Frontal cortex (tissue), 4 donors: ENCODE data around the gene IL1RAPL2. TPM values are rescaled to one million over a fixed set of nuclear protein-coding genes. Genes with fewer than 3 reads are reported as not detected.
"Not testable (repeated sequence)": the region's sequence is repeated elsewhere in the genome, so short reads cannot be mapped to it uniquely, and the experiment has no call there.

ENCODE experiments used
- DNase-seq, 2 donors: peaks; one replicate each; pipeline ENCODE4 v3.0.0; 2012; ENCODE audit warnings: low spot score in 2 of 2
- FAIRE-seq: peaks from 2 replicates; lab custom pipeline; 2012; peaks lifted over from hg19 to GRCh38; lab: Jason Lieb, UNC
- total RNA-seq: library from RNA; depleted of rRNA; stranded (reverse); fragments of >200 nt; gene quantifications from one replicate; pipeline ENCODE4 v1.2.3, GENCODE V29; 2014
- donor health status: control.
- donor health status: control.
- donor health status: control.

Gene IL1RAPL2
- total RNA-seq, 1 donor from 2014 or later = 8.2 TPM

DNA sequence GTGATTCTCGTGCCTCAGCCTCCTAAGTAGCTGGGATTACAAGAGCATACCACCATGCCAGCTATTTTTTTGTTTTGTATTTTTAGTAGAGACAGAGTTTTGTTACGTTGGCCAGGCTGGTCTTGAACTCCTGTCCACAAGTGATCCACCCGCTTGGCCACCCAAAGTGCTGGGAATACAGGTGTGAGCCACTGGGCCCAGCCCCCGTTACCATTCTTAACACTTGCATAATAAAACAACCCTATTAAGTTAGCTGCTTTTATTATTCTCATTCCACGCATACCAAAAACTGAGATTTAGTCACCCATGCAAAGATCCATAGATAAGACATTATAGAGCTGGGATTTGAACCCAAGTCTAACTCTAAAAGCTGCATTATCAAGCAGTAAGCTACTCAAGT is 660.5 kb downstream of the IL1RAPL2 start:
- FAIRE-seq (no peak), DNase-seq (no peak)

DNA sequence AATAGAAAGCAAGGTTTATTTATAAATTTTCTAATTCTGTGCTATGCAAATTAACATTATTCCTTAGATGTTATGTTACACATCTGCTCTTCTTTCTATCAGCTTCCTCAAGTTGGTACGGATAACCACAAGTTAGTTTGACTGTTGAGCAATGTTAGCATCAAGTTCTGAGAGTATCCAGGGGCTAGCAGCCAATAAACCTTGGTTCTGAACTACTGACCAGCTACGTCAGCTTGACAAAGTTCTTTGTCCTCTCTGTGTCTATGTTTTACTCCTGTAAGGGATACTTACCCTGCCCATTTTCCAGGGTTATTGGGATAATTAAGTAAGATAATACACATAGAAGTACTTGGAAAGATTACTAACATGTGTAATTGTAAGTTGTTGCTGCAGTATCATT is 662.6 kb downstream of the IL1RAPL2 start:
- FAIRE-seq = no peak
- DNase-seq = no peak

DNA sequence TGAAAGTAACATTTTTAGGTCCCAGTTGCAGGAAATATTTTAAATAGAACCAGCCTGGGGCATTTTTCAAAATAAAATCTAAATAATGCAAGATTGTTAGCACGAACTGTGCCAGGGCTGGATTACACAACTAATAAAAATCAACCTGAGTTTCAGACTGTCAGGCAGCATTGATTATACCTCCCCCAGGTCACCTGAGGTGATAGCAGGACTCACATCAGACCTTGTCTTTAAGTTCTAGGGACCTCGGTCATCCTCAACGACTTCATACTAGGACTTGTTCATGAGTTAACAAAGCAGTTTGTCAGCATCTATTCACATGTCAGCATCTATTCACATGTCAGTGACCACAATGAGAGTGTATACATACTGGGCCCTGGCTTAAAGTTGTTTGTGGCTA is 663.1 kb downstream of the IL1RAPL2 start:
- FAIRE-seq = no peak
- DNase-seq = no peak

DNA sequence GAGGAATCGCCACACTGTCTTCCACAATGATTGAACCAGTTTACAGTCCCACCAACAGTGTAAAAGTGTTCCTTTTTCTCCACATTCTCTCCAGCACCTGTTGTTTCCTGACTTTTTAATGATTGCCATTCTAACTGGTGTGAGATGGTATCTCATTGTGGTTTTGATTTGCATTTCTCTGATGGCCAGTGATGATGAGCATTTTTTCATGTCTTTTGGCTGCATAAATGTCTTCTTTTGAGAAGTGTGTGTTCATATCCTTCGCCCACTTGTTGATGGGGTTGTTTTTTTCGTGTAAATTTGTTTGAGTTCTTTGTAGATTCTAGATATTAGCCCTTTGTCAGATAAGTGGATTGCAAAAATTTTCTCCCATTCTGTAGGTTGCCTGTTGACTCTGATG is 671.4 kb downstream of the IL1RAPL2 start:
- not testable (repeated sequence) for DNase-seq, FAIRE-seq

DNA sequence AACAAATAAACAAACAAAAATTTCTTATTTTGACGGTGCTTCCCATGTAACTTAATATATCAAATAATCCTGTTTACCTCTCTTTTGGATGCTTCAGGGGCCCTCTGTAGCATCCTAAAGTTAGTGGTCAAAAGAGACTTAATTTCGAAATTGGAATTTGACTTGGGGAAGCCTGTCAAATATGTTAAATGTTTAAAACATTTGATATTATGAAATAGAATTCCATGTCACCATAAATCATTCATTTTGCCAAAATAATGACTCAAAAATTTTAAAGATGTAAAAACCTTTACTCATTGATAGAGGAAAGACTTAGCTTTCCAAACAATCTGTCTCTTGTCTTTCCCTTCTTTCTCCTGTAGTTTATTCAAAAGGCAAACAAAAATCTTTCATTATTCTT is 675.1 kb downstream of the IL1RAPL2 start:
- no peak for FAIRE-seq
- DNase-seq = no peak

DNA sequence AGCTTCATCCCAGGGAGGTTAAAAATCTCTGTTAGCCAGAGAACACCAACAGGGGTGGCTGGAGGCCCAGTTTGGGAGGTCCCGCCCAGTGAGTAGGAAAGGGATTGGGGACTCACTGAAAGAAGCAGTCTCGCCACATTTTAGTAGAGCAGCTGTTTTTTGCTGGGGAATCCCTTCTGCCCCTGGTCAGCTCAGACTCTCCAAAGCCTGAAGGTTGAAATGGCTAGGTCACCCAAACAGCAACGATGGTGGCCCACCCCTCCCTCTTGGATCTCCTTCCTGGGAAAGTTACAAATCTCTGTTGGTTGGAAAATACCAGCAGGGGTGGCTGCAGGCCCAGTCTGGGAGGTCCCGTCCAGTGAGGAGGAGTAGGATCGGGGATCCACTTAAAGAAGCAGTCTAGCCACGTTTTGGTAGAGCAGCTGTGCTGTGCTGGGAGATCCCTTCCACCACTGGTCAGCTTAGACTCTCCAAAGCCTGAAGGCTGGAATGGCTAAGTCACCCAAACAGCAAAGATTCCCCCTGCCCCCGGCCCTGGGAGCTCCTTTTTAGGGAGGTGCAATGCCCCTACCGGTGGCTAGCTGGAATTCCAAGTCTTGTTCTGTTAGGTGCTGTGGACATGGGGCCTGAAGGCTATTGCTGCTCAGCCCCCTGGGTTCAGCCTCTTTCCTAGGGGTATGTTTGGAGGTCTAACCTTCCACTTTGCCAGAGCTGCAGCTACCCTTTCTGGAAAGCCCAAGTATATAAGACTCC is 694.5 kb downstream of the IL1RAPL2 start:
- DNase-seq = no peak
- FAIRE-seq = no peak

DNA sequence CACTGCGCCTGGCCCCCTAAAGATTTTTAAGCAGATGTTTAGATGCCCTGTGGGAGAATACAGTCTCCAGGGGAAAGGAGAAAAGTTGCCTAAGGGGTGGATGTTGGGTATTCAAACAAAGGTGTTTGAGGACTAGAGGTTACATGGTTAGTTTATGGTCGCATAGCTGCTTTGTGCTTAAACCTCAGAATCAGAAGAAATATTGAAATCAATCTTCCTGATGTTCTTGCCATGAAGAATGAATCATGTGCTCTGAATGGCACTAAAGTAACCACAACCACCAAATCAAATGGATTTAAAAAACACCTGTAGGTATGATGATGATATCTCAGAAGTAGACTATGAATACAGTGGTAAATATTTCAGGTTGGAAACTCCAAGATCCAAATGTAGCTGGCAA is 697.2 kb downstream of the IL1RAPL2 start:
- no peak for DNase-seq
- no peak for FAIRE-seq

DNA sequence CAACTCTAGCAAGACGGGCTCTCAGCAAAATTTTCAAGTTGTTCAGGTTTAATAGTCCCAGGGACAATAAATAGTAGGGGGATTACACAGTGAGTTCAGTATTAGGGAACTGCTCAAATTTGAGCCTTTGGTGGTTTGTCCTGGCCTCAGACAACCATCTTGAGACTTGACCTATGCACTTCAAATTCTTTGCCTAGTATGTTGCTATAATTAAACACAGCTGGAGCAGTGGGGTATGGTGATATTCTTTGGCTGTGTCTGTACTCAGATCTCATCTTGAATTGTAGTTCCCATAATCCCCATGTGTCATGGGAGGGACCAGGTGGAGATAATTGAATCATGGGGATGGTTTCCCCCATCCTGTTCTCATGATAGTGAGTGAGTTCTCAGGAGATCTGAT is 697.8 kb downstream of the IL1RAPL2 start:
- no peak for FAIRE-seq
- DNase-seq = no peak

DNA sequence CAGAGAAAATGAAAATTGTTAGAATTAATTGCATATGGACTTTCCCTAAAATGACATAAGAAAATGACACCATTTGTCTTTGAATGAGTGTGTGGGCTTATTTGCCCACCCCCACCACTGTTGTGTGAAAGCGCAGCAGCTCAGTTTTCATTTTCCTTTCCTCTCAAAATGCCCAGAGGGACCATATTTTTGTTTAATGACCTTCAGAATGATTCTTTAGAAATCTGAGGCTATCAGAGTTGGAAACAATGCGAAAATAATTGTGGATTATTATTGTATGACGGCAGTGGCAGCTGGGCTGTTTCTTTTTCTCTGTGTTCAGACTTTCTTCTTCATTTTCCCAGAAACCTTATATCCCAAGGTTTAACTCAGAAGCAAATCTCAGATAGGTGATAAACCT is 699.1 kb downstream of the IL1RAPL2 start:
- DNase-seq = no peak
- FAIRE-seq = no peak

DNA sequence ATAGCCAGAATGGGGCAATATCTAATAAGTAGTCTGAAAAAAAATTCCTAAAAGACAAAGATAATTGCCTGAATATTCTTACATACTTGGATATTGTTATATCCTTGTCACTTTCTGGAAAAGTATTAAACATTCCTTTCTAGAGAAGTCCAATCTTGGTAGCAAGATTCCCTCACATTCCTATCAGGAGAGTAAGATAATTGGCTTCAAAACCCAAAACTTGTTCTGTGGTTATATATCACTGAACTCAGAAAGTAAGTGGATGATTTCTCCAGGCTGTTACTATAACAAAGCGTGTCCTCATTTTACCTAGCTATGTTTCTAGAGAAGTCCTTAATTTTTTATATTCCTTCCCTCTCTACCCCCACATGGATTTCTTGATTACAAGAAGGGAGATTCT is 700.5 kb downstream of the IL1RAPL2 start:
- DNase-seq (no peak), FAIRE-seq (no peak)

DNA sequence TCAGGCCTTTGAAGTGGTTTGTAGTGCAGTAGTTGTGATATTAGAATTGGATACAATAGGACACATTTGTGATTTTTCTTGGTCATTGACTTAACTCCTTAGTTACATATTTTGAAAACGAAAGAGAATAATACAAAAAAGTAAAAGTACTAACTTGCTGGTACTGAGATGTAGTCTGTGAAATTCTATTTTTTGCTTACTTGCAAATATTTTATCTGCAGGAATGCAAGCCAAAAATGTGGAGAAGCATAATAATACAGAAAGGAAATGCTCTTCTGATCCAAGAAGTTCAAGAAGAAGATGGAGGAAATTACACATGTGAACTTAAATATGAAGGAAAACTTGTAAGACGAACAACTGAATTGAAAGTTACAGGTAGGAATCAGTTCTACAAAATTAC is 701.2 kb downstream of the IL1RAPL2 start:
- FAIRE-seq = no peak

DNA sequence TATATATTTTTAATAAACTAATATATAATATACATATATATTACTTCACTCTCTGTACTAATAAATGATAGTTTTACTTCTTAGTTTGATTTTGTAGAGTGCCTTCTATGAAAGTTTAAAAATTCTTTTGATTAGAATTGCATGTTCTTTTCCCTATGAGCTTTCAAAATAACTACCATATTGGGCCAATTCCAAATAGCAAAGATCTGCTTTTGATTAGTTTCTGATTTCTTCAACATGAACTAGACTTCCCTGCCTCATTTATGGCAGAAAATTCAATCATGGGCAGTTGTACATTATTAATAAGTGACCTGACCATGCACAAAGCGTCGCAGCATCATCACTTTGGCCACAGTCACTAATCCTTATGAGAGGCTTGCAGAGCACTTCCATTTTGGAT is 703.4 kb downstream of the IL1RAPL2 start:
- DNase-seq (no peak), FAIRE-seq (no peak)

More for the DNA sequence above, 701.2 kb downstream of the IL1RAPL2 start:
- DNase-seq = no peak

DNA sequence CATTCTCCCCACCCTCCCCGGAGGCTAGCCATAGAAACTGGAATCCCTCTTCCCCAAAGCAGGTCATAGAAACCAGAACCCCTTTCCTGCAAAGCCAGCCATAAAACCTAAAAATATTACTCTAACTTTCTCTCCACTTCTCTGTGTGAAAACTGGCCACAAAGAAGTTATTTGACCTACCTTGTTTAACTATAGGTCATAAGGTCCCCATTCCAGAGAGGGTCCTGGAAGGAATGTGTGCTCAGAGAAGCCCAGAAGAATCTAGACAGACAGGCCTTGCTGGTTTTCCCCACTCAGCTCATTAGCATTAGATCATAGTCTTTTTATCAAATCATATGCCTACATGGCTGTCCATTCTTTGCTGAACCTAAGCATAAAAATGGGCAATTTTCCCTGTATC is 707.3 kb downstream of the IL1RAPL2 start:
- no peak for FAIRE-seq

DNA sequence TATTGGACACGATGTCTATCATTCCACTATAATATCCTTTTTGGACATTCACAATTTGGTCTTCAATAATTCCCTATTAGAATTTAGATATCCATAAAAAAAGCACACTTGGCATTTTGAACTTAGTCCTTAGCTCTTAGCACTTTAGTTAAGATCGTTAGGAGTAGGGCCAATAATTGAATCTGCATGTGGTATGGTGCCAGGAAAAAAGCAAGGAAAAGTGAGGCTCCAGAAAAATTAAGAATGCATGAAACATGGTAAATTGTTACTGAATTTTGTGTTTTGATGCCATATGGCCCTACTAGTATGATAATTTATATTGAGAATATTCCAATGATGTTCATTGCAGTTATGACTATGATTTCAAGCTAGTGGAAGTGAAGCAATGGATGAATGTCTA is 708.1 kb downstream of the IL1RAPL2 start:
- FAIRE-seq = no peak

More for the DNA sequence above, 707.3 kb downstream of the IL1RAPL2 start:
- DNase-seq = no peak

DNA sequence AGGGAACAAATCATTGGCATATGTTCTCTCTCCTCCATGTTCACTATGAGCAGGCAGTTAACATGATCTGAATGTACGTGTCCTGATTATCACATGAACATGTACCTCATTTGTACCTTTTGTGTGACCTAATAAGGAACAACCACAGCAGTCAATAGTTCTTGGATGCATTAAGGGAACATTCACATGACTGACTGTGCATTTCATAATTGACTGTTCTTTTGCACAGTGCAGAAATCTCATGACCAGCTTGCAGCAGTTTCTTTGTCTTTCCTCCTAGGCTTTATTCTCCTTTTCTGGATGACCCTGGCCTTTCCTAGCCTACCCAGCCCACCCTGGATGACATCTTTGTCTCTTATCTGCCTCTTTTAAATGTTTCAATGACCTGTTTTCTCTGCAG is 711.1 kb downstream of the IL1RAPL2 start:
- DNase-seq = no peak
- no peak for FAIRE-seq

More for the DNA sequence above, 708.1 kb downstream of the IL1RAPL2 start:
- DNase-seq = no peak

DNA sequence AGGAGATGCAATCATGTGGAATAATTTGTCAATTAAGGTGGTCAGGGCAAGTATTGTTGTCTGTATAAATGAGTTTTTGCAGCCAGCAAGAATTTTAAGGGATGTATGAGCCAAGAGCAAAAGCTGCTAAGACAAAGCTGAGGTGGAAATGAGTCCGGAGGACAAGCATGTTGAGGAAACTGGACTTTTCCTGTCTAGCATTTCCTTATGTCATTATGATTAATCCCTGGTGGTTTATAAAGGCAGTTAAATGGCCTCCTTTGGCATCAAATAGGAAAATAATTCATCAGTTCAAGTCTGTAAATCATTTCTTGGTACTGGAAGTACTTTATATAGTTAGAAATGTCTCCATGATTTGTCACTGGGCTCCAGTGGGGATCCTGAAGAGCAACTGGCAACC is 716.1 kb downstream of the IL1RAPL2 start:
- no peak for DNase-seq
- no peak for FAIRE-seq

DNA sequence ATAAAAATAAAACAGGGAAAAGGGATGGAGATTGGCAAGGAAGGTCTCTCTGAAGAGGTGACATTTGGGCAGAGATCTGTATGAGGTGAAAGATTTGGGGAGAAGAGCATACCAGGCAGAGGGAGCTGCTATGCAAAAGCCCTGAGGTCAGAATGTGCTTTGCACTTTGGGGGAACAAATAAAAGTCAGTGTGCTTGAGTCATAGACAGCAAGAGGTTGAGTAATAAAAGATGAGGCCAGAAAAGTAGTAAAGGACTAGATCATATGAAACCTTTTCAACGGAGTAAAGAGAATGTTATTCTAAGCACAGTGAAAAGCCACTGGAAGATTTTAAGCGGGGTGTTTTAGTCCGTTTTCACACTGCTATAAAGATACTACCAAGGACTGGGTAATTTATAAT is 731.0 kb downstream of the IL1RAPL2 start:
- DNase-seq = no peak
- no peak for FAIRE-seq

DNA sequence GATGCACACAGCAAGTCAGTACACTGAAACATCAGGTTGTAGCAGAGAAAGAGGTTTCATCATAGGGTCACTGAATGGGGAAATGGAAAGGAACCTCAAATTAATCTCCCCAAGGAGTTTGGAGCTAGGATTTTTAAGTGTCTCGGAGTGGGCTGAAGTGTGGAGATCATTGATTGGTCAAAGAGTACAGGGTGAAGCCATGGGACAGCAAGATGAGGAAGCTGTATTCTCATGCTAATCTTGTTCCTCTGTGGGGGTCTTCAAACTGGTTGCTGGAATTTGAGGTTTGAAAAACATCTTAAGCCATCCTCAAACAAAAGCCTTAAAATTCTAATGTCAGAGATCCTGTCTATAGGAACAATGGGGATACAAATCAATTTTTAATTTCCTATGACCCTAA is 733.3 kb downstream of the IL1RAPL2 start:
- no peak for DNase-seq
- FAIRE-seq = no peak

DNA sequence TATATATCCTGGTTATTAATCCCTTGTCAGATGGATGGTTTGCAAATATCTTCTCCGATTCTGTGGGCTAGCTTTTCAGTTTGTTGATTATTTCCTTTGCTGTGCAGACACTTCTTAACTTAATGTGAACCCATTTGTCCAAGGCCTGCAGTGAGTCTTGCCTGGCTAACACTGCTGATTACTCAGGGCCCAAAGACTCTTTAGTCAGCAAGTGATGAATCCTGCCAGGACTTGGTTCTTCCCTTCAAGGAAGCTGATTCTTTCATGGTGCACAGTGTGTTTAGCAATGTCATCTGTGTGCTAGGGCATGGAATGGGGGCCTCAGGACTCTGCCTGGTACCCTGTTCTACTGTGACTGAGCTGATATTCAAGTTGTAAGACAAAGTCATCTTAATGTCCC is 736.2 kb downstream of the IL1RAPL2 start:
- FAIRE-seq = no peak
- DNase-seq = no peak

DNA sequence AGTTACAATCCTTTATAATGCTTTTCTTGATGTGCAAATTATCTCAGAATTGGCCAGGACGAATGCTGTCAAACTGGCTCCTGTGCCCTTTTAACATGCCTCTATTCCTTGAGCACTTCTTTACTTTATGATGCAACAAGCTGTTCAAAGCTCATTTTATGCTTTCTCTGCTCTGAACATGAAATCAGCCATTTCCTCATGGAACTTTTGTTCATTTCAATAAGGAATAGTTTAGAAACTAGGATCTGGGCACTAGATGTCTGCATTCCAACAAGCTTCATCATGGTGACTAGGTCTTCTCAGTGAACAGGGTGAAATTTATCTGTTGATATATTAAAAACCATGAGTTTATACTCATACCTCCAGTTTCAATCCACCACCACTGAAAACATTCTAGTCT is 741.8 kb downstream of the IL1RAPL2 start:
- FAIRE-seq (no peak), DNase-seq (no peak)

DNA sequence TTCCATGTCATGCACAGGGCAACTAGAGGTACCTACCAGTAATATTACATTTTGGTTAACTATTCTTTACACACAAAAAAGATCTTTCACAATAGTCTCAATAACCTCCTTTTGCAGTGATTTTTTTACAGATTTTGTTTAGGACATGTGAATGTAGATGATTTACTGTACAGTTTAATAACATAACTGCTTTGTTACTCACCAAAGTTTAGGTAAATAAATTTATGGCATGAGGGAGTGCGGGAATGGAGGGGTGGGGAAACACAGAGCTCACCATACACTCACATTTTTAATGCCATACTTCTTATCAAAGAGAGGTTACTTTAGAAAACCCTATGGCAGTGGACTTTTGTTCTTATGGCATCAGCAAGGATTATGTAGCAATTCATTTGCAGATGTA is 747.6 kb downstream of the IL1RAPL2 start:
- FAIRE-seq (no peak), DNase-seq (no peak)

DNA sequence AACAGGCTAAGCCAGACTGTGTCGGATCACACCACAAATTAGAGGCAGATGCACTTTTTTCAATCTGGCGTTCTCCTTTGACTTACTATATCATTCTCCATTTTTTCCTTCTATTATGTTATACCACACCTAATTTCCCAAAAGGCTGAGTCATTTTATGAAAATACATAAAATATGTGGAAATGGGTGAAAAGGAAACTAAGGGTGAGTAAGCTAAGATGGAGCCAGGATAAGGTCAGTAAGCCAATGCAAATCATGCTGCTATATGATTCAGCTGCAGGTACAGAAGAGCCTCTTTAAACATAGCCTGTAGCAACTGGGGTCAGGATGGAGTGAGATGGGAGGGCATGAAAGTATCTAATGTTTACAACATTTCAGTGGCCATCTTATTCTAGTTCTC is 748.5 kb downstream of the IL1RAPL2 start:
- DNase-seq = no peak
- FAIRE-seq = no peak
